ENCODE measurements around the gene SART3. TPM values are rescaled to one million over a fixed set of nuclear protein-coding genes. Genes with fewer than 3 reads are reported as not detected.

SART3 gene
- total RNA-seq, 2 donors from 2014 or later, result 33.4 to 44.4 TPM

DNA sequence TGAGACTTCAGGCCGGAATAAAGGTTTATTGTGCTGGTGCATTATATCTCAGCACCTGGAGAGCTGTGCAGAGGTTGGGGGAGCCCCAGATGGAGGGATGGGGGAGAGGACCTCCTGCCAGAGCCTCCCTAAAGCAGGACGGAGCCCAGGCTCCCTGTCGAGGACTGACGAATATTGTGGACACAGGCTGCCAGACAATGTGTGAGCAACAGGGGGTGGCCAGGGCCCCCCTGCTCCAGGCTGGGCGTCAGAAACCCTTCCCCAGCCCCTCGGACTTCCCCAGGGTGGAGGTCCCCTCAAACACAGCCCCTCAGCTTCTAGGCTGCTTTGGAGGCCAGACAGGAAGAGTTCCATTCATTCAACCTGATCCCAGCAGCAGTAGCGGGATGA lies 28.9 kb upstream of the SART3 start:
- Histone ChIP-seq H3K4me3 (no peak overlapping the region), H3K36me3 (no peaks in the 10 kb centered on the region)

DNA sequence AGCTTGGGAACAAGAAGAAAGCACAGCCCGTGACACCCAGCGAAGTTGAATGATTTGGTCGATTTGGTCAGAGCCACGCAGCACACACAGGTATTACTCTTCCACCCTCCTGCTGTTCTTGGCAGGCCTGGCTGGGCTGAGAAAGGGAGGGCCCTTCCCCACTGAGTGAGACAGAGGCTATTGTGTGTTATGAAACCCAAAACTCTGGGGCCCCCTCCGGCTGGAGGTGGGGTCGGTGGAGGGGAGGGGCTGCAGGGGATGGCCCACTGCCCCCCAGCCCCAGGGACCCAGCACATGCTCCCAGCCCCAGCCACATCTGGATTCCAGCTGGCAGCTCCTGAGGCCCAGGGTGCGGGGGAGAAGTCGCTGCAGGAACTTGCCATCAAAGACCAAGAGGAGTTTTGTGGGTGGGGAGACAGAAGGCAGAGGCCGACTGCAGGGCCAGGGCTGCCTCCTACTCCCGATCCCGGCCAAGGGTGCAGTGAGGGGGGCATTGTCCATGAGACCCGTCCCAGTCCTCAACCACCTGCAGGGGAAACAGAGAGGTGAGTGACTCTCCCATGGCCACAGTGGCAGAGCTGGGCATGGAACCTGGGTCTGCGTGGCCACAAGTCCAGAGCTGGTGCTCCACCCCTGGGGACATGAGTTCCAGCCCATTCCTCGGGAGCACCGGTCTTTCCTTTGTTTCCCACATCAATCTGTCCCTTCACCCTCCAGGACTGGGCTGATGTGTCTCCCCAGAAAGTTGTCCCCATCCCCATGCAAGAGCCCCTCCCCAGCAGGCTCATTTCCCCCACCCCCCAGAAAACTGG lies 28.3 kb upstream of the SART3 start:
- DNase-seq (ENCODE audit: low spot score), result no peak
- no peaks in the 10 kb centered on the region for H3K27me3 ChIP-seq
- H3K9me3 ChIP-seq, result no peaks in the 10 kb centered on the region
- no peaks in the 10 kb centered on the region for H3K36me3 ChIP-seq
- no peaks in the 10 kb centered on the region for H3K4me1 ChIP-seq
- H3K27ac ChIP-seq, result no peak overlapping the region
- no peak for TF ChIP-seq CTCF (IDR thresholded peaks at IDR 0.05)
- H3K4me3 ChIP-seq, result no peak overlapping the region

More for the DNA sequence above, 28.9 kb upstream of the SART3 start:
- TF ChIP-seq CTCF (IDR thresholded peaks at IDR 0.05), result no peak
- no peaks in the 10 kb centered on the region for H3K9me3 ChIP-seq
- no peaks in the 10 kb centered on the region for H3K27me3 ChIP-seq
- no peak overlapping the region for H3K27ac ChIP-seq
- no peaks in the 10 kb centered on the region for H3K4me1 ChIP-seq
- no peak for DNase-seq (ENCODE audit: low spot score)

DNA sequence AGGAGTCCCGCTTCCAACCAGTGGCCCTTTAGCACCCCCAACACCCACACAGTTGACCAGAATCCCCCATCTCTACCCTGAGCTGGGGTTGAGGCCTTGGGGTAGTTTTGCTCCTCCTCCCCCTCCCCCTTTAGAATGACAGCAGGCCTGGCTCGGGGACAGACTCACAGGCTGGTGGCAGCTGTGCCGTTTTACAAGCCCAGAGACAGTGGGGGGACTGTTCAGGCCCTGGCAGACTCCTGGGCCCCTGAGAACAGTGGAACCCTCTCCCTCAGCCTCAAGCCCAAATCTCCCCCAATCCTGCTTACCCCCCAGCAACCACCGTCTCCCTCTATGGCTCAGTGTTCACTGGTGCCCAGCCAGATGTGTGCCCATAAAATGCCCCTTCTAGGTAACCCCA lies 26.9 kb upstream of the SART3 start:
- no peaks in the 10 kb centered on the region for H3K36me3 ChIP-seq
- no peaks in the 10 kb centered on the region for H3K27me3 ChIP-seq
- H3K27ac ChIP-seq, result no peak overlapping the region
- TF ChIP-seq CTCF (IDR thresholded peaks at IDR 0.05), result no peak
- no peak overlapping the region for H3K4me3 ChIP-seq
- H3K9me3 ChIP-seq, result no peaks in the 10 kb centered on the region
- no peak for DNase-seq (ENCODE audit: low spot score)
- H3K4me1 ChIP-seq, result no peaks in the 10 kb centered on the region

GRCh38 chr12:108586306-108586705 lies 25.3 kb upstream of the SART3 start:
- H3K36me3 ChIP-seq, result no peaks in the 10 kb centered on the region
- no peak for TF ChIP-seq CTCF (IDR thresholded peaks at IDR 0.05)
- no peak for DNase-seq (ENCODE audit: low spot score)
- H3K27ac ChIP-seq, result no peak overlapping the region
- H3K27me3 ChIP-seq, result no peaks in the 10 kb centered on the region
- no peak overlapping the region for H3K4me3 ChIP-seq
- H3K4me1 ChIP-seq, result no peaks in the 10 kb centered on the region
- H3K9me3 ChIP-seq, result no peaks in the 10 kb centered on the region

DNA sequence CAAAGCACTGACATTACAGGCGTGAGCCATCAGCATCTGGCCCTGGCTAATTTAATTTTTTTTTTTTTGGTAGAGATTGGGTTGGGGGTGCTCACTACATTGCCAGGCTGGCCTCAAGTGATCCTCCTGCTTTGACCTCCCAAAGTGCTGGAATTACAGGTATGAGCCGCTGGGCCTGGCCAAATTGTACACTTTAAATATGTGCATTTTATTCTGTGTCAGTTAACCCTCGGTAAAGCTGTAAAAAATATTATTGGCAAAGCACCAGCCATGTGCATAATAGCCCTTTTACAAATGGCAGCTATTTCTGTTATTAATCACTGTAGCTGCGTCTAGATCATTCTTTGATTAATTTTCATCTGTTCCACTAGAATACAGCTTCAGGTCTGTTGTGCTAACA lies 24.9 kb upstream of the SART3 start:
- Histone ChIP-seq H3K36me3 (no peaks in the 10 kb centered on the region), H3K9me3 (no peaks in the 10 kb centered on the region), H3K4me1 (no peaks in the 10 kb centered on the region), H3K27ac (no peak overlapping the region), H3K4me3 (no peak overlapping the region), H3K27me3 (no peaks in the 10 kb centered on the region)
- no peak for TF ChIP-seq CTCF (IDR thresholded peaks at IDR 0.05)
- DNase-seq (ENCODE audit: low spot score), result no peak

All from right atrium auricular region (tissue), 2 donors.